Measurements from ENCODE around the gene VANGL2.
"Not testable (repeated sequence)": the region's sequence is repeated elsewhere in the genome, so short reads cannot be mapped to it uniquely, and the experiment has no call there.

Gene VANGL2

DNA sequence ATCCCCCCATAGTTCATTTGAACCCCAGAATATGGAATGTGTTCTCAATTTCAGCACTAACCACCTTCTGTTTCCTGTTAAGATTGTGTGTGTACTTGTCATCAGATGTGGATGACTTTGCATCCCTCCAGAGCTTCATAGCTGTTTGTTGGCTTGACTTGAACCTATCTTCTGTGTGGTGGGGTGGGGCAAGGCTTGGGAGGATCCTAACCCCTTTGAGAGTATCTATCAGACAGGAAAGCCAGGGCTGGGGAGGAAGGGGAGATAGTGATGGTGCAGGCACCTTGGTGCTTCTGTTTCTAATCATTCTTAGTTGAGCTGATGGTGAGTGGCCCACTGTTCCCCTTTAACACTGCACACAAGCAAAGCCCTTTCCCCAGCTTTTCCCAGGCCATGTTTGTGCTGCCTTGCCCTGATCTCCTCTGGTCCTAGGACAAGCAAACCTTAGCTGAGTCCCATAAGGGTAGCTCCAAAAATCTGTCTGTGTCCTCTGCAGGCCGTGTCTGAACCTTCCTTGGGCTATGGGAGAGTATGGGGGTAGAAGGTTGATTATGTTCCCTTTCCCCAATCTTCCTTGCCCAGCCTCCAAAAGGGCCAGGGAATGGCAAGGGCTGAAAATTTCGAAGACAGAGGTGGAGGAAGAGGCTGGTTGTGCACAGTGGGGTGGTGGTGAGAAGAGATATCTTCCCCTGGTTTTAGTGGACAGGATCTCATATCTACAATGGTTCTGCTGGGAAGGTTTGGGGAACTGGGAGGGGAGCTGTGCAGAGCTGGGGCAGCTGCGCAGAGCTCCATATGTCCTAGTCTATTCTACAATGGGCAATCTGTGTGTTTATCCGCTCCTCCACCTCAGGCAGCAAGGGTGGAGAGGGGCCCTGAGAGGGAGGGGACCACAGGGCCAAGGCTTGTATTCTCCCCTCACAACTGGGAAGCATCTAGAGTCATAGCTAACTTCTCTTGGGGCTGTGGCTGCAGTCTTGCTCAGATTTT is 32.1 kb upstream of the VANGL2 start:
- peak; percentile 66 for DNase-seq (ENCODE audit: low read depth, low spot score)
- no peak overlapping the region for H3K4me3 ChIP-seq (ENCODE audit: low read length)

DNA sequence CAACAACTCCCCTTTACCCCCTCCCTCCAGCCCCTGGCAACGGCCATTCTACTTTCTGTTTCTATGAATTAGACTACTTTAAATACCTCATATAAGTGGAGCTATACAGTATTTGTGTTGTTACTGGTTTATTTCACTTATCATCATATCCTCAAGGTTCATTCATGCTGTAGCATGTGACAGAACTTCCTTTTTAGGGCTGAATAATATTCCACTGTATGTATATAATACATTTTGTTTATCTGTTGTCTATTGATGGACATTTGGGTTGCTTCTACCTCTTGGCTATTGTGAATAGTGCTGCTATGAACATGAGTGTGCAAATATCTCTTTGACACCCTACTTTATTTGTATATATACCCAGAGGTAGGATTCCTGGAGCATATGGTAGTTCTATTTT is 31.3 kb upstream of the VANGL2 start:
- no peak overlapping the region for H3K4me3 ChIP-seq (ENCODE audit: low read length)
- no peak for DNase-seq (ENCODE audit: low read depth, low spot score)

- H3K4me3 ChIP-seq (ENCODE audit: low read length): no peak overlapping the region
- DNase-seq (ENCODE audit: low read depth, low spot score): no peak
These were observed 29.6 kb upstream of the VANGL2 start for GRCh38 chr1:160370561-160371345.

DNA sequence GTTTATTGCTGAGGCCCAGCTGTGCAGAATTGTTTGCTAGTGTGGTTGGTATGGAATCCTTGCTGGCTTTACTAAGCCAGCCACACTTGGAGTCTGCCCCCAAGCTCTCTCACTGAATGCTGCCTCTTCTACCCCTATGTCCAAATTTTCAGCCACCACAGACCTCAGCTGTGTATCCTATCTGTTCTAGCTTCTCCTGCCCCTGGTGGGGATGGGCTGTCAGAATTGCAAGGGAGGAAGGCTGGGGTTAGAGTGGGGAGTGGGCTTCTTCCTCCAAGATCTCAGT is 29.1 kb upstream of the VANGL2 start:
- no peak for DNase-seq (ENCODE audit: low read depth, low spot score)
- no peak overlapping the region for H3K4me3 ChIP-seq (ENCODE audit: low read length)

GRCh38 chr1:160371756-160372155 is 28.6 kb upstream of the VANGL2 start:
- no peak for DNase-seq (ENCODE audit: low read depth, low spot score)
- H3K4me3 ChIP-seq (ENCODE audit: low read length): no peak overlapping the region

- H3K4me3 ChIP-seq (ENCODE audit: low read length): no peak overlapping the region
- no peak for DNase-seq (ENCODE audit: low read depth, low spot score)
These were observed 26.7 kb upstream of the VANGL2 start for GRCh38 chr1:160373696-160374095.

DNA sequence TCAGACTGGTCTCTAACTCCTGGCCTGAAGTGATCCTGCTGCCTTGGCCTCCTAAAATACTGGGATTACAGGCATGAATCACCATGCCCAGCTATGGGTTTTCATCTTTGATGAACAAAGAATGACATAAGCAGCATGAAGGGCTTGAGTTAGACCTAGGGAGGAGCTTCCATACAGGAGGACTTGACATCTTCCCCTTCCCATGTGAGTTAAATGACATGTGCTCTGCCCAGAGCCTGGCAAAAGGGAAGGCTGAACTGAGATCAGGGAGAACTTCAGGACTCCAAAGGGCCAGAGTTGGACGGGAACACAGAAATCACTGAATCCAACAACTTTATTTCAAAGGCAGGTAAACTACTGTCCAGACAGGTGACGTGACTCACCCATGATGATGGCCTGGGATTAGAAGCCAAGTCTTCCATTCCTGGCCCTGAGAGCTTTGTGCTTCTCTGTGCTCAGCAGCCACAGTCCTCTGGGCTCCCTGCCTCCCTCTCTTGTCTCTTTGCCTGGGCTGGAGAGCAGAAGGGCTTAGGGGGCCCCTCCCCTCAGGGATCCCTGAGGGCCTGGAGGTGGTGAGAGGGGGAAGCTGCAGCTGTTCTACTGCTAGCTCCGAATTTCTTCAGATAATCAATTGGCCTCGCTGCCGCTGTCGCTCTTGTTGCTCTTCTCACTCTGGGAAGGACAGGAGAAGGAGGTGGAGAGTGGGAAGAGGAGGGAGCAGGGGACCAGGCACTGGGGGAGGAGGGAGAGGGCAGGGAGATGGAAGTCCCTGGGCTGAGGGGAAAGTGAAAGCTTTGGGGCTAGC is 25.9 kb upstream of the VANGL2 start:
- DNase-seq (ENCODE audit: low read depth, low spot score): no peak
- no peak overlapping the region for H3K4me3 ChIP-seq (ENCODE audit: low read length)

DNA sequence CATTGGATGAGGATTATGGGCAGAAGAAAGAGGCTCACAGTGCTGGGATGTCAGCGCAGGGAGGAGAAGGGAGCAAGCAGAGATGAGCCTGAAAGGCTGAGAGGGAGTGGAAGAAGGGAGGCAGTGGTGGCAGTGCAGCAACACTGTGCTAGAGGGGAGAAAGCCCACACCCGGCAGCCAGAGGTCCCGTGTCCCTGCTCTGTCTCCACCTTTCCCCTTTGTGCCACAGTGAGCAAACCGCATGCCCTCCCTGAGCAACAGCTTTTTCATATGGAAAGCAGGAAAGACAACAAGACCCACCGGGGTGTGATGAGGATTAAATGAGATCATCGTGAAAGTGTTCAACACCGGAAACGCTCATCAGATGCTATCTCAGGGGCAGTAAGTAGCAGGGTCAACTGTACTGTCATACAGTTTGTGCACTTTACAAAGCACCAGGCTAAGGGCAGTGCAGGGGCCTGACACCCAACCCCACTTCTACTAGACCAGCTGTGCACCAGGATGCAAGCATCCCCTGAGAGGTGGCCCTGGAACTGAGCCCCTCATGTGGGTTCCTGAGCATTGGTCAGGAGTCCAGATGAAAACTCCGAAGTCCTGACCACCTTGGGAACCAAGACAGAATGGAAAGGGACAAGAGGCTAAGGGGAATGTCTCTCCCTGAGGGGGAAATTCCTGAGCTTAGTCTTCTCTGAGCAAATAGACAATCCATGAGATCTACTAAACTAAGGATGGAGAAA is 24.4 kb upstream of the VANGL2 start:
- H3K4me3 ChIP-seq (ENCODE audit: low read length): no peak overlapping the region
- DNase-seq (ENCODE audit: low read depth, low spot score): no peak

DNA sequence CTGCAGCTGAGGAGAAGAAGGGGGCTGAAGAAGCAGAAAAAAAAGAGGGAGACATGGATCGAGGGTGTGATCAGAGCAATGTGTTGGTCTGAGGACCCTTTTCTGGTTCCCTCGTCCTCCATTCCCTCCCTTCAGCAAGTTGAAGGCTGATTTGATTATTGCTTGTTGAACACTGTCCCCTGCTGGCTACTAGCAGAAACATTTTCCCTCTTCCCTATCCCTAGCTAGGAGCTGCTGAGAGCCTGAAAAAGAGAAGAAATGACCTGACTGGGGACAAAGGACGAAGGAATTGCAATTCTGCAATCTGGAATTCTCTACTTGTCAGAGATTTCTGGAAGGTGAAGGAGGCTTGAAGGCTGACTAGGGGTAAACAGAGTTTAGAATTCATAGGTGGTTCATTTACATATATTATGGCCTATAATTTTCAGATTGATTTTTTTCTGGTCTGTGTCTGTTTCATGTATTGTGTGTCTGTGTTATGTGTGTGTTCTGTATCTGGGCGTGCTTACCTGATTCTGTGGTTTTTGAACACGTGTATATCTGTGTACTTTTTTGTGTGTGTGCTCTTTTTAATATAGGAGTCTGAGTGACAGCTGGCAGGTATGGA is 23.7 kb upstream of the VANGL2 start:
- no peak overlapping the region for H3K4me3 ChIP-seq (ENCODE audit: low read length)
- DNase-seq (ENCODE audit: low read depth, low spot score): peak; percentile 74

- no peak overlapping the region for H3K4me3 ChIP-seq (ENCODE audit: low read length)
- no peak for DNase-seq (ENCODE audit: low read depth, low spot score)
These were observed 22.7 kb upstream of the VANGL2 start for GRCh38 chr1:160377585-160378206.

GRCh38 chr1:160384812-160385211 is 15.6 kb upstream of the VANGL2 start:
- not testable (repeated sequence) for DNase-seq (ENCODE audit: low read depth, low spot score); H3K4me3 ChIP-seq (ENCODE audit: low read length)

DNA sequence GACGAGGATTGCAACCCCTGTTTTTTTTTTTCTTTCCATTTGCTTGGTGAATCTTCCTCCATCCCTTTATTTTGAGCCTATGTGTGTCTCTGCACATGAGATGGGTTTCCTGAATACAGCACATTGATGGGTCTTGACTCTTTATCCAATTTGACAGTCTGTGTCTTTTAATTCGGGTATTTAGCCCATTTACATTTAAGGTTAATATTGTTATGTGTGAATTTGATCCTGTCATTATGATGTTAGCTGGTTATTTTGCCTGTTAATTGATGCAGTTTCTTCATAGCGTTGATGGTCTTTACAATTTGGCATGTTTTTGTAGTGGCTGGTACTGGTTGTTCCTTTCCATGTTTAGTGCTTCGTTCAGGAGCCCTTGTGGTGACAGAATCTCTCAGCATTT is 12.0 kb upstream of the VANGL2 start:
- not testable (repeated sequence) for H3K4me3 ChIP-seq (ENCODE audit: low read length); DNase-seq (ENCODE audit: low read depth, low spot score)

DNA sequence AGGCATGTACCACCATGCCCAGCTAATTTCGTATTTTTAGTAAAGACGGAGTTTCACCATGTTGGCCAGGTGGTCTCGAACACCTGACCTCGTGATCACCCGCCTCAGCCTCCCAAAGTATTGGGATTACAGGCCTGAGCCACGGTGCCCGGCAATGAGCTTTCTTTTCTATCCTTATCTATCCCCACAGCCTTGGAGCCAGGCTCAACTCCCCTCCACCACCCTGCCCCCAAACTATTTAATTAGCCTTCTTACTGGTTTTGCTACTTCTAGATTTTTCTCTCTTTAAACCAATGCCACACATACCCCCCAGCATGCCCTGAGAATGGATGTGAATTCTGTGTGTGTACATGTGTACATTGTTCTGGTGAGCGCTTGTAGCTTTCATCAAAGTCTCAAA is 5.7 kb upstream of the VANGL2 start:
- DNase-seq (ENCODE audit: low read depth, low spot score): no peak
- no peak overlapping the region for H3K4me3 ChIP-seq (ENCODE audit: low read length)

GRCh38 chr1:160397651-160398050 is 2.7 kb upstream of the VANGL2 start:
- DNase-seq (ENCODE audit: low read depth, low spot score): no peak
- no peak overlapping the region for H3K4me3 ChIP-seq (ENCODE audit: low read length)

DNA sequence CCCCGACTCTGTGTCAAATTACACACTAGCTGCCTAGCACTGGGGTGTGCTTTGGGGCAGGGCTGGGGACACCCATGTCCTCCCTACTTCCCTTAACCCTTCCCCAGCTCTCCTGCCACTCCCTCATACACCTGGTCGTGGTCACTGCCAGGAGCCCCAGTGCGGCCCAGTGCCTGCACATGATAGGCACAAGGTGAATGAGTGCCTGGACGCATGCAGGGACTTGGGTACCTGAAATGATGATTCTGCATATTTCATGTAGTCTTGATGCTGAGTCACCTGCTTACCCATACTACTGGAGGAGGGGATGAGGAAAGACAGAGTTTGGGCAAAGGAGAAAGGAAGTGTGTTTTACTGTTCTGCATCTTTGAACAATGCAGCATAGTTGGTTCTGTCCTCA is 1.5 kb upstream of the VANGL2 start:
- H3K4me3 ChIP-seq (ENCODE audit: low read length): no peak overlapping the region
- no peak for DNase-seq (ENCODE audit: low read depth, low spot score)

GRCh38 chr1:160399544-160400222 is 681 bp upstream of the VANGL2 start:
- peak overlapping the region; percentile 58 for H3K4me3 ChIP-seq (ENCODE audit: low read length)
- no peak for DNase-seq (ENCODE audit: low read depth, low spot score)

- DNase-seq (ENCODE audit: low read depth, low spot score): no peak
- peak overlapping the region; percentile 58 for H3K4me3 ChIP-seq (ENCODE audit: low read length)
These were observed 502 bp downstream of the VANGL2 start for GRCh38 chr1:160400646-160401486.
